ENCODE data around the gene ABCB8.

The ABCB8 gene

DNA sequence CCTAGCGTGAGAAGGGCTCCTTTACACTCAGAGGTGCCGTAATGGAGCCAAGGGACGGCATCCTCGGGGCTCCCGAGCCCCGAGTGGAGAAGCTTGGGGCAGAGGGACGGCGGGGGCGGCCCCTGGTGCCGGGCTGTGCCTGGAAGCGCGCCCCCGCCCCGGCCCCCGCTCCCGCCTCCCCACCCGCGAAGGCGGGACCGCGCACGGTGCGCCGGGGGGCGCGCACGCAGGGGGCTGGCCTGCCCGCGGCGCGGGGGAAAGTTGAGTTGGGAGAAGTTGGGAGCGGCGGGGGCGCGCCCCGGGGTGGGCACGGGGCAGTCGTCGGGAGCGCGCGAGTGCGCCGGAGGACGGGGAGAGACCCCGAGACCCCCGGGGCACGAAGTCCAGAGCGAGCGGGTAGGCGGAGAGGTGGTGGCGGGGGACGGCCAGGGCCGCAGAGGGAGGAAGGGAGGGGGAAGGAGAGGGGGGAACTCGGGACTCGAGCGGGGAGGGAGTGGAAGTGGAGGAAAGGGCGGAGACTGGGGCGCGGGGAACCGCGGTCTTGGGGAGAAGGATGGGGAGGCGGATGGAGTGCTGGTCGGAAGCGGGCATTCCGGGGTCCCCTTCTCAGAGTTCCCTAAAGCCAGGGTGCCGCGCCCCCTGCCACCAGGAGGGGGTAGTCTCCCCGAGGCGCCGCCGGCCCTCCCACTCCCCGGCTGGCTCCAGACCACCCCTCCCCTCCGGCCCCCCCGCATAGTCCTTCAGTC lies 31.3 kb downstream of the ABCB8 start, which contains the start of gene SLC4A2:
SLC4A2 (plus strand) TSS at position 223 of the 746 bp plus-strand sequence. CDS start 2,399 bp downstream, outside the sequence.
- peak; percentile 89 for DNase-seq

DNA sequence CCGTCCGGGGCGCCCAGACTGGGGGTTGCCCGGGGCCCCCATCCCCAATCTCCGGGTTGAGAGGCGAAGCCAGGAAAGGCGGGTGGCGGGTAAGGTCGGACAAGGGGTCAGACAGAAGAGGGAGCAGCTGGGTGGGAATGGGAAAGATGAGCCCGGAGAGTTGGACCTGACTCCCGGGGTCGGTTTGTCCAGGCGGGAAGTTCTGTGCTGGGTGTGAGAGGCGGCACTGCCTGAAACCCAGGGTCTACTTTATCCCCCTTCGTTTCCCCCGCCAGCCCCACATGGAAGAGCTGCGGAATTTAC lies 31.8 kb downstream of the ABCB8 start:
- no peak for DNase-seq

DNA sequence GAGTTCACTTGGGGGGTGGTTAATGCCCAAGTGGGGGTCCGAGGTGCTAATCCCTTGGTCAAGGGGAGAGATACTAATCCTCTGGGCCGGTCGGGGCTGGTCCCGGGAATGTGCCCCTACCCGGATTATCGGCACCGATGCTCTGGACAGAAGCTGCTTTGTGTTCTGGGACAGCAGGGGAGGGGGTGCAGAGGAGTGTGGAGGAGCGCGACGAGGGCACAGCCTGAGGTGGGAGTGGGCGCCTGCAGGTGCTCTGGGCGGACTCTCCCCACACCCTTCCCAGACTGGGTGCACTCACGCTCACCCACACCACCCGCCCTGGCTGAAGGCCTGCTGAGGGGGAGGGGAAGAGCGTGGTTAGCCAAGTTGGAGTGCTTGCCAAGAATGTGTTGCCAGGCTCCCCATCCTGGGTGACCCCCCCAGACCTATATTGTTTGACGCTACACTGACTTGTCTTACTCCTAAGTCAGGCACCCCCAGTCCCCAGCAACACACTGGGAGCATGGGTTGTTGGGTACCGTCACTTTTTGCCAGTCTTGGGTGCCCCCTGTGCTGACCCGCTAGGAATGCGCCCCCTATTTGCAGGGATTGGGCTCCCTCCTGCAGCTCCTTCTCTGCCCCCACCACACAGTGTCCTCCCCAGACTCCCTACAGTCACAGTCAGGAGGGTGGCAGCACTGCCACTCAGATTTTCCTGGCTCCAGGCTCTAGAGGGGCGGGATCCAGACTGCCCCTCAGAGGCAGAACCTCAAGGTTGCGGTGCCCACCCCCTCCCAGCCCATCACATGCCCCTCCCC lies 32.4 kb downstream of the ABCB8 start:
- DNase-seq = peak; percentile 65

DNA sequence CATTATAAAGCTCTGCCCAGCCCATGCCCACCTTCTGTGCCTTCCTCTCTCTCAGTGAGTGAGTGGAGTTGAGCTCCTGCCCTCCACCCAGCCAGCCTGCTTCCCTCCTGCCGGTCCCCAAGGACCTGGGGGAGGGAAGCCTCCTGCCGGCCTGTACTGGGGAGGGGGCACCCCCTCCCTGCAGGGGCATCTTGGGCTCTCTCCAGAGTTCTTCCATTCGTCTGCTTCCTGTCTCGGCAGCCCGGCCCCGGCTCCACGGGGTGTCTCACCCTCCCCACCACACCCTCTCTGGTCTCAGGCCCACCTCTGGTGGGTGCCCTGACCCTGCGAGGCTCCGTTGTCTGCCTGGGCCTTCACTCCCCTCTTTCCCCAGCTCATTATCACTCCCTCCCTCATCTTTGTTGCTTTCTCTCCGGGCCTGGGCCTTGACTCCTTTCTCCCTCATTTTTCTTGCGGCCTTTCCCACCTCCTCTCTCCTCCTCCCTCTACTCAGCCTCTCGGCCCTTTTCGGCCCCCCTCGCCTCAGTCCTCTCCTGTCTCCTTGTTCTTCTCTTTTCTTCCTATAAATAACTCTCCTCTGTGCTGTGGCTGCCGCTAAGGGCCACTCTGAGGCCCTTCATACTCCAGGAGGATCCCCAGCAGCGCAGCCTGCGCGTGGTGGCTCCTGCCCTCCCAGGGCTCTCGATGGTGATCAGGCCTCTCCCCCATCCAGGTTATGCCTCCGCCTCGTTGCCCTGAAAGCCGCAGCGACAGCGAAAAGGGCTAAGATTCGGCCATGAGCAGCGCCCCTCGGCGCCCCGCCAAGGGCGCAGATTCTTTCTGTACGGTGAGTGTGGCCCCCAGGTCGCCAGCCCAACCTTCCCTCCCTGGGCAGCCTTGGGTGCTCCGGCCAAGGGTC lies 33.2 kb downstream of the ABCB8 start:
- DNase-seq = no peak

DNA sequence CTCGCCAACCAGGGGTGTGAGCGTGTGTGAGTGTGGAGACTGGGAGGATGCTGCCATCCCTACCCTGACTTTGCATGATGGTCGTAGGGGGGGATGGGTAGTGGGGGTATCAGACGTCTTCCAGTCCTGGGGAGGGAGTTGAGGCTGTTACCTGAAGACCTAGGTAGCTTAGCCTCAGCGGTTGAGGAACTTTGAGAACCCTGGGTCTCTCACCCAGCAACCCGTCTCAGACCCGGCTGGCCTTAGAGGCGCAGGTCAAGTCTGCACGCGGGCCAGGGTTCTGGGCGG lies 33.8 kb downstream of the ABCB8 start:
- no peak for DNase-seq

DNA sequence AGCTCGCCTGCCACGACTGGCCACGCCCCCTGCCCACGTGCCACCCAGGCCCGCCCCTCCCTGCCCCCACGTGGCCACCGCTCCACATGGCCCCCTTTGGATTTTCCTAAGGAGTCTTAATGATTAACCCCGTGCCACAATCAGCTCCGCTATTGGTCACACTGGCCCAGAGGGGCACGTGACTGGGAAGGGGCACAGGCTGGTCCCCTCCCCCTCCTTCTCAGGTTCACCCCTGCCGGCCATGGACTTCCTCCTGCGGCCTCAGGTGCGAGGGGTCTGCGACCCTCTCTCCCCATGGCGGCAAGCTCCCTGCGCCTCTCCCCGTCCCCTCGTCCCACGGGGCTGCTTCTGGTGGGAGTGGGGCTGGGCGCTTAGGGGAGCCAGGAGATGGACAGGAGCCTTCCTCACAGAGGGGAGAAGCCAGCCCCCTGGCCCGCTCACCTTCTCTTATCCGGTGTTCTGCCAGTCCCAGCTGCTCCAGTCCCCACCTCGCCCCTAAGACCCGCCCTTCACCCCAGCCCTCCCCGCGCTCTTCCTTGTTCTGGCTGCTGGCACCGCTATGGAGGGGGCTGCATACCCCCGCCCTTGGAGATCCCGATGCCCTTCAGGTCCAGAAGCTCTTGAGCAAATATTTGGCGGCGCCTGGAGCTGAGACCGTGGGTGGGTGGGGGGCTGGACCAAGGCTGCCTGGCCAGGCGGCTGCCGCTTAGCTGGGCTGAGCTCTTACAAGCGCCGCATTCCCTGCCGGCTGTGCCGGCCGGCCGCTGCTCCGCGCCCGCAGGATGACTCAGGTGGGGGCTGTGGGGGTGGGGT lies 34.4 kb downstream of the ABCB8 start:
- DNase-seq = no peak

DNA sequence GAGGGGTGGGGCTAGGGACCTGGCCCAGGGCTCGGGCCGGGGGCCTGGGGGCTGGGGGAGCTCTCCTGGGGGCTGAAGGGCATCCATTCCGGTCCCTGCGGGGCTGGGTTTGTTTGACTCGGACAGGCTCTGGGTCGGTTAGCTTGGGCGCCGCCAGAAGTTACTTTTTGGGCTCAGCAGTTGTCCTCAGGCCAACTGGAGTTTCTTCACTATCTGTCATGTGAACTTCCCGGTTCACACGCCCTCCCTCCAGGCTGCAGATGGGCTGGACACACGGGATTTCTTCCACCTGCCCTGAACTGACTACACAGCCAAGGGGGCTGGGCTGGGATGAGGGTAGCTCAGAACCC lies 34.9 kb downstream of the ABCB8 start:
- no peak for DNase-seq

DNA sequence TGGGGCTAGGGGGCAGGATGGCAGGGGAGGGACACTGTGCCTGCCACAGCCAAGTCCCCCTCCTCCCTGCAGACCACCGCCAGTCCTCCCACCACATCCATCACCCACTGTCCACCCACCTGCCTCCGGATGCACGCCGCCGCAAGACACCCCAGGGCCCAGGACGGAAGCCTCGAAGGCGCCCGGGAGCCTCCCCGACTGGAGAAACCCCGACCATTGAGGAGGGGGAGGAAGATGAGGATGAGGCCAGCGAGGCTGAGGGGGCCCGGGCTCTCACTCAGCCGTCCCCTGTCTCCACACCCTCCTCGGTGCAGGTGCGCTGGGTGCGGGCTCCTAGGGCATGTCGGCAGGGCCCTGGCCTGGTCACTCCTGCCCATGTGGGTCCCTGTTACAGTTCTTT lies 36.2 kb downstream of the ABCB8 start:
- DNase-seq = no peak

DNA sequence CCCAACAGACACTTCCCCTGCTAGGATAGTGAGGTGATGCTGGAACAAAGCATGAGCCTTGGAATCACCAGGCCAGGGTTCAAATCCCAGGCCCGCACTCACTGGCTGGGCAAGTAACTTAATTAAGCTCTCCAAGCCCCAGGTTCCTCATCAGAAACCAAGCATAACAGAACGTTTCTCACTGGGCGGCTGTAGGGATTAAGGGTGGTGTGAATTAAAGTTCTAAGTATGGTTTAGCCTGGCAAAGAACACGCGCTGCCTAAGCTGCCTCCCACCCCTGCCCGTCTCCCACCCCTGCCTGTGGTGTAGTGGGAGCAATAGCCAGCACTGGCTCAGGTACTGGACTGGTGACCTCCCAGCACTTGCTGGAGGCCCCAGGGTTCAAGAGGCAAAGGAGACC lies 36.7 kb downstream of the ABCB8 start:
- no peak for DNase-seq

DNA sequence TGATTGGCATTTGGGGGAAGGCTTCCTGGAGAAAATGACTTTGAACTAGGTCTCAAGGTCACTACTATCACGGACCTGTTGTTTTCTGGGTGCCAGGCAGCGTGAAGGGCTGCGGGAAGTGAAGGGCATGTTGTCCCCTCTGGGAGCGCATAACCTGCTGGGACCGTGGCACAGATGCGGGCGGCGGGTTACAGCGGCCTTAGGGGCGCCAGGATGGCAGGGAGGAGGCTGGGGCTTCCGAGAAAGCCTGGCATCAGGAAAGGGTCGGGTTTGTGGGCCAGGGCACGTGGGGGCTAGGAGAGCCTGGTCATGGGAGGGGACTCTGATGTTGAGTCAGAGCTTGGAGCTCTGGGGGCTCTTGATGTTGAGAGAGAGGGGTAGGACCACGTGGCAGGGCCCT lies 37.3 kb downstream of the ABCB8 start:
- no peak for DNase-seq

DNA sequence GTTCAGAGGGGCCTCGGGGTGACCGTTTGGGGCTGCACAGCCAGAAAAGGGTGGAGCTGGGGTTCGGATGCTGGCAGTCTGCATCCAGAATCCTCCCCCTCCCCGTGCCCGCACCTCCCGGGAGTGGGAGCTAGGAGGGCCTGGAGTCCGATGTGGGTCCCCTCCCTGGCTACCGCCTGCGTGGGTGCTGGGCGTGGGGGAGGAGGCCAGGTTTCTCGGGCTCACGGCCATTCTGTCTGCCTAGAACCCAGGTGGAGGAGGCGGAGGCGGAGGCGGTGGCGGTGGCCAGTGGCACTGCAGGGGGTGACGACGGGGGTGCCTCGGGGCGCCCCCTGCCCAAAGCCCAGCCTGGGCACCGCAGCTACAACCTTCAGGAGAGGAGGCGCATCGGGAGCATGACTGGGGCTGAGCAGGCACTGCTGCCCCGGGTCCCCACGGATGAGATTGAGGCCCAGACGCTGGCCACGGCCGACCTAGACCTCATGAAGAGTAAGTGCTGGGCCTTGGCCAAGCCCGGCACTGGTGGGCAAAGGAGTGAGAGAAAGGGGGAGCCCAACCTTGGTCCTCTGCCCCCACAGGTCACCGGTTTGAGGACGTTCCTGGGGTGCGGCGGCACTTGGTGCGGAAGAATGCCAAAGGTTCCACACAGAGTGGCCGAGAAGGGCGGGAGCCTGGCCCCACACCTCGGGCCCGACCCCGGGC lies 38.2 kb downstream of the ABCB8 start:
- no peak for DNase-seq

DNA sequence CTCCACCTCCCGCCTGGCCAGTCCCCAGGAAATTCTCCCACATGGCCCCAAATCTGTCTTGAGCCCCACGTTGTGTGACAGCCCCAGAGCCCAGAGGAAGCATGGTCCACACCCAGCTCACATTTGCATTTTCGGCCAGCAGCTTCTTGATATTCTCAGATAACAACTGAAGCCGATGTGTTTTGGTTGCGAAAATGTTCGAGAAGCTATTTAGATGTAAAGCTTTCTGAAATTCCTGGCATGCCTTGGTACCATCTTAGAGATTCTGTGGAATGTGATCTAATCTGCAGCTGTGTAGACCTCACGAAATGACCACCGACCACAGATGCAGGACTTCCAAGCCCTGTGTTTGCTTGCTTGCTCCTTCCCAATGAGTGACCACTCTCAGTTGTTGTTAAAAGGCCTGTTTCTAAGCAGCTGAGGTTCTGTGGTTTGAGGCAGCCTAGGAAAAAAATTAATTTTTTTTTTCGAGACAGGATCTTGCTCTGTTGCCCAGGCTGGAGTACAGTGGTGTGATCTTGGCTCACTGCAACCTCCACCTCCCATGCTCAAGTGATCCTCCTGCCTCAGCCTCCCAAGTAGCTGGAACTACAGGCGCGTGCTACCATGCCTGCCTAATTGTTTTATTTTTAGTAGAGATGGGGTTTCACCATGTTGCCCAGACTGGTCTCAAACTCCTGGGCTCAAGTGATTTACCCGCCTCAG lies 40.0 kb downstream of the ABCB8 start:
- DNase-seq = no peak

DNA sequence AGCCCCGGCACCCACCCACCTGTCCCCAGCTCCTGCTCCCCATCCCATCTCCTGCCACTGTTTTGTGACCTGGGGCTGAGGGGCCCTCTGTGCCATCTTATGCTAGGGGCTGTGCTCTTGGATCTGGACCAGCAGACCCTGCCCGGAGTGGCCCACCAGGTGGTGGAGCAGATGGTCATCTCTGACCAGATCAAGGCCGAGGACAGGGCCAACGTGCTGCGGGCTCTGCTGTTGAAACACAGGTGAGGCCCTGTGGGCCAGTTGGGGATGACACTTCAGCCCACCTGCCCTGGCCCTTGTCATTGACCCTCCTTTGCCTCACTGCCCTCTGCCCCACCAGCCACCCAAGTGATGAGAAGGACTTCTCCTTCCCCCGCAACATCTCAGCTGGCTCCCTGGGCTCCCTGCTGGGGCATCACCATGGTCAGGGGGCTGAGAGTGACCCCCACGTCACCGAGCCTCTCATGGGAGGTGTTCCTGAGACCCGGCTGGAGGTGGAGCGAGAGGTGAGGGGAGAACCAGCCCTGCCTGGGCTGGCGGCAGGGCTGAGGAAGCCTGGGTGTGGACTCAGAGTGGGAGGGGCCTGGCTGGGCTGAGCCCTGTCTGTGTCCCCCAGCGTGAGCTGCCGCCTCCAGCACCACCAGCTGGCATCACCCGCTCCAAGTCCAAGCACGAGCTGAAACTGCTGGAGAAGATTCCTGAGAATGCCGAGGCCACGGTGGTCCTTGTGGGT lies 41.8 kb downstream of the ABCB8 start:
- DNase-seq = no peak

DNA sequence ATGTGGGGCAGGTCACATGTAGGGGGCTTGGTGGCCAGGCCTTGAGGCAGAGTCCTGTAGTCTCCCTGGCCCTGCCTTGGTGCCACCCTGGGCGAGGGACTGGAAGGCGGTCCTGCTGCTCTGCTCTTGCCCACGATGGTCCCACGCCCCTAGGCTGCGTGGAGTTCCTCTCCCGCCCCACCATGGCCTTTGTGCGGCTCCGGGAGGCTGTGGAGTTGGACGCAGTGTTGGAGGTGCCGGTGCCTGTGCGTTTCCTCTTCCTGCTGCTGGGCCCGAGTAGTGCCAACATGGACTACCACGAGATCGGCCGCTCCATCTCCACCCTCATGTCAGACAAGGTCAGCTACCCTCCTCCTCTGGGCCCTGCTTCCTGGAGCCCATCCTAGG lies 42.3 kb downstream of the ABCB8 start:
- DNase-seq = no peak

DNA sequence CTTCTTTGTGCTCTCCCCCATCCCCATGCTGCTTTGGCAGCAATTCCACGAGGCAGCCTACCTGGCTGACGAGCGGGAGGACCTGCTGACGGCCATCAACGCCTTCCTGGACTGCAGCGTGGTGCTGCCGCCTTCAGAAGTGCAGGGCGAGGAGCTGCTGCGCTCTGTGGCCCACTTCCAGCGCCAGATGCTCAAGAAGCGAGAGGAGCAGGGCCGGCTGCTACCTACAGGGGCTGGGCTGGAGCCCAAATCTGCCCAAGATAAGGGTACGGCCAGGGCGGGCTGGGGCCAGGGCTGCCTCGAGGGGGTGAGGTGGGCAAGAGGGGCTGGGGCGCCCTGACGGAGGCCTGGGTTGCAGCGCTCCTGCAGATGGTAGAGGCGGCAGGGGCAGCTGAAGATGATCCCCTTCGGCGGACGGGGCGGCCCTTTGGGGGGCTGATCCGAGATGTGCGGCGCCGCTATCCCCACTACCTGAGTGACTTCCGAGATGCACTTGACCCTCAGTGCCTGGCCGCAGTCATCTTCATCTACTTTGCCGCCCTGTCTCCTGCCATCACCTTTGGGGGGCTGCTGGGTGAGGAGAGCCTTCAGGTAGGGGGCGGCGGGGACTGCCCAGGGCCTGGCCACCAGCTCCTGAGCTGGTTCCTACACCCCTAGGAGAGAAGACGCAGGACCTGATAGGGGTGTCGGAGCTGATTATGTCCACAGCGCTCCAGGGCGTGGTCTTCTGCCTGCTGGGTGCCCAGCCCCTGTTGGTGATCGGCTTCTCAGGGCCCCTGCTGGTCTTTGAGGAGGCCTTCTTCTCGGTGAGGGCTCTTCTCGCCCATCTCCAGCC lies 43.0 kb downstream of the ABCB8 start:
- DNase-seq = no peak

DNA sequence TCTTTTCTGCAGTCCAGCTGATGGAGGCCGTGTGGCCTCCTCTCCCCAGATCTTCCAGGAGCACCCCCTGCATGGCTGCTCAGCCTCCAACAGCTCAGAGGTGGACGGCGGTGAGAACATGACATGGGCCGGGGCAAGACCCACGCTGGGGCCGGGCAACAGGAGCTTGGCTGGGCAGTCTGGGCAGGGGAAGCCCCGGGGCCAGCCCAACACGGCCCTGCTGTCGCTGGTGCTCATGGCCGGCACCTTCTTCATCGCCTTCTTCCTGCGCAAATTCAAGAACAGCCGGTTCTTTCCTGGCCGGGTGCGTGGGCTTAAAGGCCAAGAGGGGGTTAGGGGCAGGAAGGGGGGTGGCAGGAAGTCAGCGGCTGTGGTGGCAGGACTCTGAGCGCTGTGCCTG lies 45.7 kb downstream of the ABCB8 start:
- no peak for DNase-seq

DNA sequence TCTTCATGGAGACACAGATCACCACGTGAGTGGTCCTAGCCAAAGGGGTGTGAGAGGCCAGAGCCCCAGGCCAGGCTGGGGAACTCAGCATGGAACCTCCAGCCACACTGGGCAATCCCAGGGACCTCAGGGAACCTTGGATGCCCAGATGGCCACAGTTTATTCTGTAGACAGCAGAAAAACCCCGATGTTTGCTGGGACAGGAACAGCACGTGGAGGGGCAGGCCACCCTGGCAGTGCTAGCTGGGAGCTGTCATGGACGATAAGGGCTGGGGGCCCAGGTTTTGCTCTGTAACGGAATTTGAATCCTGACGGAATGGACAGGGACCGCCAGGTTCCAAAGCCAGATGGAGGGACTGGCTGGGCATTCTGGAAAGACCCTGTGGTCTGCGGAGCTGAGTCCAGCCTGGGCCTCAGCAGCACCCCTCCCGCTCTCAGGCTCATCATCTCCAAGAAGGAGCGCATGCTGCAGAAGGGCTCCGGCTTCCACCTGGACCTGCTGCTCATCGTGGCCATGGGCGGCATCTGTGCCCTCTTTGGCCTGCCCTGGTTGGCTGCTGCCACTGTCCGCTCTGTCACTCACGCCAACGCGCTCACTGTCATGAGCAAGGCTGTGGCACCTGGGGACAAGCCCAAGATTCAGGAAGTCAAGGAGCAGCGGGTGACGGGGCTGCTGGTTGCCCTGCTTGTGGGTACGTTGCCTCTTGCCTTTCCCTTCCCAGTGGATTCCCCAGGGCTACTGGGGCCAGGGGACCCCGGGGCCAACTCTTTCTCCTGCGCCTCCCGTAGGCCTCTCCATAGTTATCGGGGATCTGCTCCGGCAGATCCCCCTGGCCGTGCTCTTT lies 46.8 kb downstream of the ABCB8 start:
- DNase-seq = no peak

DNA sequence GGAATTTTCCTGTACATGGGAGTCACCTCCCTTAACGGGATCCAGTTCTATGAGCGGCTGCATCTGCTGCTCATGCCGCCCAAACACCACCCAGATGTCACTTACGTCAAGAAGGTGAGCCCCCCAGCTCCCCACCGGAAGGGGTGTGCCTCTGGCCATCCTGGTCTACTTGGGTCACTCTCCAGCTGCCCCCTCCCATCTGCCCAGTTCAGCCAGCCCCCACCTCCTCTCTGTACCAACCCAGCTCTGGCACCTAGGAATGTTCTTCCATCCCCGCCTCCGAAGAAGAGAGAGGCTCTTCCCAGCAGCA lies 47.4 kb downstream of the ABCB8 start:
- DNase-seq = no peak

DNA sequence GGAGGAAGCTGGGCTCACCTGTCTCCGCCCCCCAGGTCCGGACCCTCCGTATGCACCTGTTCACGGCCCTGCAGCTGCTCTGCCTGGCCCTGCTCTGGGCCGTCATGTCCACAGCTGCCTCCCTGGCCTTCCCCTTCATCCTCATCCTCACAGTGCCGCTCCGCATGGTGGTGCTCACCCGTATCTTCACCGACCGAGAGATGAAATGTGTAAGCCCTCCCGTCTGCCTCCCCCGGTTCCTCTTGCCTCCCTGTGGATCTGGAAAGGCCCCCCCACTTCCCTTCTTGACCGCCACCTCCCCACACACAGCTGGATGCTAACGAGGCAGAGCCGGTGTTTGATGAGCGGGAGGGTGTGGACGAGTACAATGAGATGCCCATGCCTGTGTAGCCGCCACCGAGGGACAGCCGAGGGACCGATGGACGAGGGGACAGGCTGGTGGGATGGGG lies 47.8 kb downstream of the ABCB8 start:
- DNase-seq = no peak
